ENCODE data around the gene RGL2. TPM values are rescaled to one million over a fixed set of nuclear protein-coding genes. Genes with fewer than 3 reads are reported as not detected.
A peak's percentile ranks its signal among the peaks of the same experiment; 100 is the strongest.

RGL2 gene
- total and polyA plus RNA-seq, 4 donors: 72.2 to 93.7 (median 75.0) TPM

DNA sequence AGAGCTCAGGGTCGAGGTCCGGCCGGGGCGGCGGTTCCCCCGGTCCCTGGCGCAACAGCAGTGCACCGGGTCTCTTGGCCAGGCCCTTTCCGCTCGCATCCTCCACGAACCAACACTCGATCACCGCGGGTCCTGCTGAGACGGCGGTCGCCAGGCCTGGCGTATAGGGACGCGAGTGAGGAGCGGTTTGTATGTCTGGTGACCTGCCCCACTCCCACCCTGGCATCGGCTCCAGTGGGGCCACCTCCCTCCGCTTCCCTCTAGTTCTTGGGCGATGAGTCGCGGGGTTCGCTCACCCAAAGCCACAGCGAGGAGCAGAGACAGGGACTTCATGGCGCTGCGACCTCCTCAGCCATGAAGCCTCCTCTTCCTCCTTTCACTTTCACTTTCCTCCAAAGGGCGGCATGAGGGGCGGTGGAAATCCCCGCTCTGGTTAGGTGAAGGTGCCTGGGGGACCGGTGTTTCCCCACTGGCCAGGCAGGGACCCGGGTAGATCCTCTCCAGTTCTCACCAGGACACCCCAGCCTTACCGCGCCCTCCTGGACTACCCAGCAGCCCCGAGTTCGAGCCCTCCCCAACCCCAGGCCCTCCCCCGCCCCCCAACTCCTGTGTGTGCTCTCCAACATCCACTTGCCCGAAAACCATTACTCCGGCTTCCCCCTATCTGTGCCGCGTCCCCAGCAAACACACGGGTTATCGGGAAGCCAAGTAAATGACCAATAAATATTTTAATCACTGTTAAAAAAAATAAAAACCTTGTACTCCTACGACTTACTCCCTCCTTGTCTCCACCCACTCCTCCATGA, 15.2 kb upstream of the RGL2 start, which contains the start of gene TAPBP:
Gene TAPBP (minus strand): TSS at position 370 of the 806 bp plus-strand sequence. CDS start 37 bp downstream, at position 333.
- 0 to 1% methylated on average over 47 of the region's 47 CpGs for whole genome bisulfite sequencing, 2 donors

GRCh38 chr6:33313105-33313708, 14.5 kb upstream of the RGL2 start:
- TF ChIP-seq CTCF (IDR thresholded peaks at IDR 0.05; ENCODE audit: control extremely low read depth, extremely low read depth): no peak
- Histone ChIP-seq H3K9me3 (ENCODE audit: control insufficient read depth in 4 of 4, insufficient read depth in 3 of 4, low read length in 3 of 4) (no peaks in the 10 kb centered on the region), H3K27ac (ENCODE audit: low read depth in 1 of 2, low read length in 1 of 2) (peak overlapping the region; percentile 96 to 97), H3K27me3 (ENCODE audit: control insufficient read depth in 3 of 3, insufficient read depth in 3 of 3, low read length in 2 of 3) (no peaks in the 10 kb centered on the region), H3K9ac (ENCODE audit: insufficient read depth in 1 of 2, low read length in 2 of 2) (peak overlapping the region; percentile 57 to 96), H3K36me3 (ENCODE audit: control insufficient read depth in 4 of 4, insufficient read depth in 4 of 4, low read length in 4 of 4) (peaks cover 0 to 19% (median 4%) of the 10 kb centered on the region in 4 donors), H3K4me1 (ENCODE audit: control insufficient read depth in 5 of 5, insufficient read depth in 5 of 5, low read length in 5 of 5) (peaks cover 8 to 25% (median 14%) of the 10 kb centered on the region in 5 donors), H3K4me3 (peak overlapping the region; percentile 81)
- DNase-seq (peak; percentile 58 to 68 (median 65)), ATAC-seq (ENCODE audit: insufficient read depth, low FRiP score) (peak; percentile 9)
- 0% methylated on average over 33 of the region's 33 CpGs for WGBS, 2 donors

More for the DNA sequence above, 15.2 kb upstream of the RGL2 start, which contains the start of gene TAPBP:
- Histone ChIP-seq H3K4me3 (peak within 1 kb of the TSS; percentile 81), H3K4me1 (ENCODE audit: control insufficient read depth in 5 of 5, insufficient read depth in 5 of 5, low read length in 5 of 5) (peaks cover 8 to 32% (median 16%) of the 10 kb centered on the region in 5 donors), H3K27ac (ENCODE audit: low read depth in 1 of 2, low read length in 1 of 2) (peak within 1 kb of the TSS; percentile 96 to 97), H3K36me3 (ENCODE audit: control insufficient read depth in 4 of 4, insufficient read depth in 4 of 4, low read length in 4 of 4) (peaks cover 0 to 26% (median 7%) of the 10 kb centered on the region in 4 donors), H3K9ac (ENCODE audit: insufficient read depth in 1 of 2, low read length in 2 of 2) (peak within 1 kb of the TSS; percentile 57 to 96), H3K9me3 (ENCODE audit: control insufficient read depth in 4 of 4, insufficient read depth in 3 of 4, low read length in 3 of 4) (no peaks in the 10 kb centered on the region), H3K27me3 (ENCODE audit: control insufficient read depth in 3 of 3, insufficient read depth in 3 of 3, low read length in 2 of 3) (no peaks in the 10 kb centered on the region)
- TF ChIP-seq CTCF (IDR thresholded peaks at IDR 0.05; ENCODE audit: control extremely low read depth, extremely low read depth): no peak
- ATAC-seq (ENCODE audit: insufficient read depth, low FRiP score) (peak; percentile 4), DNase-seq (peak; percentile 69 to 82 (median 73))

- H3K9ac ChIP-seq (ENCODE audit: insufficient read depth in 1 of 2, low read length in 2 of 2): peak overlapping the region; percentile 57 to 66
- no peaks in the 10 kb centered on the region for H3K9me3 ChIP-seq (ENCODE audit: control insufficient read depth in 4 of 4, insufficient read depth in 3 of 4, low read length in 3 of 4)
- ATAC-seq (ENCODE audit: insufficient read depth, low FRiP score): peak; percentile 48
- 8 to 14% methylated on average over 29 of the region's 29 CpGs for WGBS, 2 donors
- TF ChIP-seq CTCF (IDR thresholded peaks at IDR 0.05; ENCODE audit: control extremely low read depth, extremely low read depth): no peak
- H3K4me1 ChIP-seq (ENCODE audit: control insufficient read depth in 5 of 5, insufficient read depth in 5 of 5, low read length in 5 of 5): peaks cover 8 to 24% (median 14%) of the 10 kb centered on the region in 5 donors
- DNase-seq: peak; percentile 55 to 75 (median 59)
- H3K4me3 ChIP-seq: peak overlapping the region; percentile 81
- H3K36me3 ChIP-seq (ENCODE audit: control insufficient read depth in 4 of 4, insufficient read depth in 4 of 4, low read length in 4 of 4): peaks cover 0 to 19% (median 4%) of the 10 kb centered on the region in 4 donors
- H3K27ac ChIP-seq (ENCODE audit: low read depth in 1 of 2, low read length in 1 of 2): peak overlapping the region; percentile 96 to 97
- no peaks in the 10 kb centered on the region for H3K27me3 ChIP-seq (ENCODE audit: control insufficient read depth in 3 of 3, insufficient read depth in 3 of 3, low read length in 2 of 3)
Observed at GRCh38 chr6:33312361-33313104, 13.8 kb upstream of the RGL2 start.
